HepG2 (cell line): ENCODE data around the gene TUFM. TPM values are rescaled to one million over a fixed set of nuclear protein-coding genes. Genes with fewer than 3 reads are reported as not detected.

Experiments used
- ATAC-seq: fragments of 200-7000 bp; cut with Tn5 transposase; 3 replicates; pipeline ENCODE4 v1.9.1; 2020; ENCODE audit warnings: mild to moderate bottlenecking, moderate library complexity
- BruUV-seq: library from RNA; stranded (reverse); fragments of 400-500 nt; replicated peaks from 2 replicates; lab custom pipeline; 2021; lab: Mats Ljungman, UMichigan
- CTCF ChIA-PET: fragments of 300-600 bp; formaldehyde crosslinking; extraction: SDS; loops from one replicate; lab custom pipeline; 2021; ENCODE audit warnings: low total read pairs, inconsistent platforms, low intra/inter-chr PET ratio; lab: Yijun Ruan, JAX
- POLR2A ChIA-PET: fragments of 350-600 bp; sonication (Branson Sonifier 250); formaldehyde crosslinking; loops from one replicate; lab custom pipeline; 2020; ENCODE audit warnings: antibody characterized with exemption, inconsistent platforms; lab: Yijun Ruan, JAX
- DNase-seq: peaks from one replicate; pipeline ENCODE4 v3.0.0-alpha.2; 2015; ENCODE audit warnings: low spot score
- FAIRE-seq: peaks from 3 replicates; lab custom pipeline; 2011; peaks lifted over from hg19 to GRCh38; lab: Jason Lieb, UNC
- H2AFZ ChIP-seq: one replicate; pipeline ENCODE4 v1.6.1; 2011; ENCODE audit warnings: low read length, inconsistent platforms
- H3K27ac ChIP-seq: fragments of 300-600 bp; 3 replicates; pipeline ENCODE4 v1.8.0; 2011; ENCODE audit warnings: mixed run types, mild to moderate bottlenecking, mixed read lengths, low read length, inconsistent platforms; ENCODE audit not compliant: insufficient read depth; ENCODE audit errors: extremely low read length
- H3K27me3 ChIP-seq, 2 experiments: fragments of 200-600 bp in 1 of 2; 2 replicates in 1 of 2; 3 replicates in 1 of 2; pipeline versions ENCODE4 v1.6.0 to v1.8.0; 2011; ENCODE audit warnings: low read length in 2 of 2, mild to moderate bottlenecking in 2 of 2, moderate library complexity in 2 of 2, inconsistent platforms in 1 of 2; ENCODE audit not compliant: insufficient read depth in 2 of 2, control insufficient read depth in 1 of 2
- H3K36me3 ChIP-seq, 2 experiments: fragments of 200-600 bp in 1 of 2; replicated peaks in 1 of 2; 2 replicates in 1 of 2; 3 replicates in 1 of 2; pipeline versions ENCODE4 v1.5.1 to v1.8.0; 2011; ENCODE audit warnings: low read length in 2 of 2, inconsistent platforms in 1 of 2; ENCODE audit not compliant: insufficient read depth in 2 of 2, control insufficient read depth in 1 of 2
- H3K4me1 ChIP-seq: 2 replicates; pipeline ENCODE4 v1.5.1; 2012; ENCODE audit warnings: low read length, inconsistent platforms; ENCODE audit not compliant: insufficient read depth
- H3K4me2 ChIP-seq: 2 replicates; pipeline ENCODE4 v1.6.0; 2011; ENCODE audit warnings: low read depth, low read length, inconsistent platforms
- H3K4me3 ChIP-seq, 3 experiments: fragments of 200-600 bp in 1 of 3; sonication (generic), shearing (Covaris generic) in 1 of 3; replicated peaks in 1 of 3; 2 replicates each; pipeline ENCODE4 v1.5.1; 2011 to 2016; ENCODE audit warnings: low read length in 3 of 3, inconsistent platforms in 2 of 3, low read depth in 2 of 3, mild to moderate bottlenecking in 2 of 3, control low read depth in 1 of 3, mixed read lengths in 1 of 3; ENCODE audit not compliant: insufficient read depth in 1 of 3
- H3K79me2 ChIP-seq: one replicate; pipeline ENCODE4 v1.6.1; 2011; ENCODE audit warnings: low read length, inconsistent platforms; ENCODE audit not compliant: insufficient read depth
- H3K9ac ChIP-seq: 2 replicates; pipeline ENCODE4 v1.6.0; 2011; ENCODE audit warnings: mild to moderate bottlenecking, low read depth, low read length, inconsistent platforms; ENCODE audit not compliant: insufficient read depth
- H3K9me3 ChIP-seq: 2 replicates; pipeline ENCODE4 v1.5.1; 2012; ENCODE audit warnings: mild to moderate bottlenecking, low read length
- H4K20me1 ChIP-seq: 2 replicates; pipeline ENCODE4 v1.6.0; 2011; ENCODE audit warnings: inconsistent platforms, mild to moderate bottlenecking, low read length, moderate library complexity; ENCODE audit not compliant: insufficient read depth
- FOXC1 ChIP-seq: sonication (generic); formaldehyde crosslinking; IDR thresholded peaks from 2 replicates; pipeline ENCODE4 v1.8.0; 2022; ENCODE audit warnings: mild to moderate bottlenecking, missing genetic modification reagents, borderline replicate concordance
- LCORL ChIP-seq, 2 experiments: fragments of 450-650 bp in 1 of 2; sonication (generic) in 1 of 2; formaldehyde crosslinking in 1 of 2; IDR thresholded peaks; 2 replicates each; pipeline versions ENCODE4 v1.5.0 to v1.6.1; 2017 to 2020; ENCODE audit warnings: antibody characterized with exemption in 1 of 2, missing genetic modification reagents in 1 of 2
- SMARCE1 ChIP-seq: fragments of 450-650 bp; IDR thresholded peaks from 2 replicates; pipeline ENCODE4 v1.6.1; 2017; ENCODE audit warnings: borderline replicate concordance
- ZBTB3 ChIP-seq: sonication (generic); formaldehyde crosslinking; IDR thresholded peaks from 2 replicates; pipeline ENCODE4 v1.4.0; 2020; ENCODE audit warnings: low read depth, mild to moderate bottlenecking, moderate library complexity, missing genetic modification reagents, borderline replicate concordance
- ZNF557 ChIP-seq: sonication (generic); formaldehyde crosslinking; IDR thresholded peaks from 2 replicates; pipeline ENCODE4 v1.4.0; 2020; ENCODE audit warnings: missing genetic modification reagents
- ZNF746 ChIP-seq: sonication (generic); formaldehyde crosslinking; IDR thresholded peaks from 2 replicates; pipeline ENCODE4 v1.8.0; 2022; ENCODE audit warnings: mild to moderate bottlenecking, missing genetic modification reagents
- ZNF773 ChIP-seq: sonication (generic); formaldehyde crosslinking; IDR thresholded peaks from 2 replicates; pipeline ENCODE4 v1.4.0; 2020; ENCODE audit warnings: missing genetic modification reagents, borderline replicate concordance
- ZSCAN9 ChIP-seq: IDR thresholded peaks from 2 replicates; pipeline ENCODE4 v1.6.1; 2016; ENCODE audit warnings: borderline replicate concordance
- WGBS: methylation state at CpG from one replicate; pipeline ENCODE4 v1.1.6; 2017; ENCODE audit warnings: low lambda C conversion rate; 5-methylcytosine and 5-hydroxymethylcytosine counted together
- in situ Hi-C: cut with HindIII; loops from 2 replicates; pipeline ENCODE4 v1.10.0; 2017; ENCODE audit warnings: low pct_unique_long_range_greater_than_20kb; ENCODE audit not compliant: extremely low pct_ligation_motif_present
- intact Hi-C: fragments of 100-400 bp; cut with micrococcal nuclease; formaldehyde crosslinking; loops from one replicate; pipeline ENCODE4 v1.10.0; 2022; ENCODE audit not compliant: unreplicated experiment
- polyA plus RNA-seq, 8 experiments: library from polyadenylated mRNA; depleted of rRNA in 3 of 8; stranded (reverse) in 7 of 8; unstranded in 1 of 8; fragments of >200 nt; fragmentation: Illumina TruSeq in 4 of 8; extraction: Trizol in 4 of 8; gene quantifications; 2 replicates each; pipeline versions ENCODE4 v1.2.1 to v1.2.3, GENCODE V29; 2011 to 2016; ENCODE audit warnings: low read depth in 4 of 8, missing spikeins in 1 of 8, mixed read lengths in 1 of 8; ENCODE audit not compliant: insufficient read depth in 1 of 8
- total RNA-seq, 5 experiments: library from RNA; depleted of rRNA; stranded (reverse); fragments of >200 nt; fragmentation: Illumina TruSeq; extraction: Trizol; gene quantifications; 2 replicates each; pipeline ENCODE4 v1.2.3, GENCODE V29; 2016; ENCODE audit warnings: low read depth in 1 of 5
- TF ChIP-seq, protein P1 (sequence below): sonication (generic); formaldehyde crosslinking; IDR thresholded peaks from 2 replicates; pipeline ENCODE4 v1.4.0; 2020; ENCODE audit warnings: missing genetic modification reagents, mild to moderate bottlenecking, borderline replicate concordance
- TF ChIP-seq, protein P2 (sequence below): sonication (generic); formaldehyde crosslinking; IDR thresholded peaks from 2 replicates; pipeline ENCODE4 v1.4.0; 2020; ENCODE audit warnings: missing genetic modification reagents, borderline replicate concordance
- TF ChIP-seq, protein P3 (sequence below): IDR thresholded peaks from 2 replicates; pipeline ENCODE4 v1.6.1; 2016; ENCODE audit warnings: low read depth, control low read depth
- TF ChIP-seq, protein P4 (sequence below): sonication (generic); formaldehyde crosslinking; IDR thresholded peaks from 2 replicates; pipeline ENCODE4 v1.8.0; 2022; ENCODE audit warnings: low read depth, missing genetic modification reagents

TUFM gene
- total and polyA plus RNA-seq, 2 of the 13 experiments (the other 11 are each of a cell fraction or from before 2014, with no cell fraction given), result 206 to 298 TPM

DNA sequence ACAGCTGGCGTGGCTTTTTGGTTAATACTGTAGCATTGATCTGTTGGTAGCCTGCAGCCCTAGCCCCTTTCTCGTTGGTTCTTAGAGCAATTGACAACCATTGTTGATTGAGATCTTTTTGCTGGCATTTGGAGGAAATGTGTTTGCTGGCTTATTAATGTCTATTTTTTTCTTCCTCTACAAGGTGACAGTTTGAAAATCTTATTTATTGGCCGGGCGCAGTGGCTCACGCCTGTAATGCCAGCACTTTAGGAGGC lies 21.5 kb downstream of the TUFM start:
- FAIRE-seq (no peak), ATAC-seq (no peak), DNase-seq (no peak)
- Histone ChIP-seq H3K4me3 (peak overlapping the region; percentile 77 to 99 (median 89)), H4K20me1 (peaks cover 34% of the 10 kb centered on the region), H3K4me2 (peak overlapping the region; percentile 91), H3K27me3 (no peaks in the 10 kb centered on the region; a peak in 1 of 5 replicates), H3K4me1 (peaks cover 51% of the 10 kb centered on the region), H3K27ac (peak overlapping the region; percentile 97), H3K79me2 (peaks cover 52% of the 10 kb centered on the region), H2AFZ (no peak overlapping the region), H3K9me3 (no peaks in the 10 kb centered on the region), H3K9ac (peak overlapping the region; percentile 99), H3K36me3 (peaks cover 24 to 45% of the 10 kb centered on the region in 2 experiments)
- ChIA-PET CTCF (no interaction called here), POLR2A (interaction anchor here (0.7 to 5.8 kb wide), 5 partner anchors 13 to 124 kb away, joined by 3 to 85 read pairs (median 51); partner anchors contain the start of genes SH2B1 and TUFM)
- WGBS, result 36% methylated on average over 5 of the region's 5 CpGs
- BruUV-seq, result TSS peak; percentile 65
- intact Hi-C loops, result loop anchor here (2.0 to 5.0 kb wide), 2 partner anchors 22 to 113 kb away; partner anchors contain the start of gene TUFM
- in situ Hi-C loops, result no loop called here
- TF ChIP-seq ZNF773 (no peak), SMARCE1 (no peak), ZBTB3 (CRISPR knock-in tag) (no peak), ZNF557 (CRISPR knock-in tag) (0 out of 2 replicates have a peak, but pooled peaks have one; percentile 0), ZSCAN9 (CRISPR knock-in tag) (no peak), LCORL (IDR thresholded peaks at IDR 0.05) (no peak), LCORL (CRISPR knock-in tag; IDR thresholded peaks at IDR 0.05) (no peak), ZNF746 (CRISPR knock-in tag) (no peak), FOXC1 (0 out of 2 replicates have a peak, but pooled peaks have one; percentile 11)
- TF ChIP-seq, protein P1, sequence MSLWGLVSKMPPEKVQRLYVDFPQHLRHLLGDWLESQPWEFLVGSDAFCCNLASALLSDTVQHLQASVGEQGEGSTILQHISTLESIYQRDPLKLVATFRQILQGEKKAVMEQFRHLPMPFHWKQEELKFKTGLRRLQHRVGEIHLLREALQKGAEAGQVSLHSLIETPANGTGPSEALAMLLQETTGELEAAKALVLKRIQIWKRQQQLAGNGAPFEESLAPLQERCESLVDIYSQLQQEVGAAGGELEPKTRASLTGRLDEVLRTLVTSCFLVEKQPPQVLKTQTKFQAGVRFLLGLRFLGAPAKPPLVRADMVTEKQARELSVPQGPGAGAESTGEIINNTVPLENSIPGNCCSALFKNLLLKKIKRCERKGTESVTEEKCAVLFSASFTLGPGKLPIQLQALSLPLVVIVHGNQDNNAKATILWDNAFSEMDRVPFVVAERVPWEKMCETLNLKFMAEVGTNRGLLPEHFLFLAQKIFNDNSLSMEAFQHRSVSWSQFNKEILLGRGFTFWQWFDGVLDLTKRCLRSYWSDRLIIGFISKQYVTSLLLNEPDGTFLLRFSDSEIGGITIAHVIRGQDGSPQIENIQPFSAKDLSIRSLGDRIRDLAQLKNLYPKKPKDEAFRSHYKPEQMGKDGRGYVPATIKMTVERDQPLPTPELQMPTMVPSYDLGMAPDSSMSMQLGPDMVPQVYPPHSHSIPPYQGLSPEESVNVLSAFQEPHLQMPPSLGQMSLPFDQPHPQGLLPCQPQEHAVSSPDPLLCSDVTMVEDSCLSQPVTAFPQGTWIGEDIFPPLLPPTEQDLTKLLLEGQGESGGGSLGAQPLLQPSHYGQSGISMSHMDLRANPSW, result no peak
- TF ChIP-seq, protein P2, sequence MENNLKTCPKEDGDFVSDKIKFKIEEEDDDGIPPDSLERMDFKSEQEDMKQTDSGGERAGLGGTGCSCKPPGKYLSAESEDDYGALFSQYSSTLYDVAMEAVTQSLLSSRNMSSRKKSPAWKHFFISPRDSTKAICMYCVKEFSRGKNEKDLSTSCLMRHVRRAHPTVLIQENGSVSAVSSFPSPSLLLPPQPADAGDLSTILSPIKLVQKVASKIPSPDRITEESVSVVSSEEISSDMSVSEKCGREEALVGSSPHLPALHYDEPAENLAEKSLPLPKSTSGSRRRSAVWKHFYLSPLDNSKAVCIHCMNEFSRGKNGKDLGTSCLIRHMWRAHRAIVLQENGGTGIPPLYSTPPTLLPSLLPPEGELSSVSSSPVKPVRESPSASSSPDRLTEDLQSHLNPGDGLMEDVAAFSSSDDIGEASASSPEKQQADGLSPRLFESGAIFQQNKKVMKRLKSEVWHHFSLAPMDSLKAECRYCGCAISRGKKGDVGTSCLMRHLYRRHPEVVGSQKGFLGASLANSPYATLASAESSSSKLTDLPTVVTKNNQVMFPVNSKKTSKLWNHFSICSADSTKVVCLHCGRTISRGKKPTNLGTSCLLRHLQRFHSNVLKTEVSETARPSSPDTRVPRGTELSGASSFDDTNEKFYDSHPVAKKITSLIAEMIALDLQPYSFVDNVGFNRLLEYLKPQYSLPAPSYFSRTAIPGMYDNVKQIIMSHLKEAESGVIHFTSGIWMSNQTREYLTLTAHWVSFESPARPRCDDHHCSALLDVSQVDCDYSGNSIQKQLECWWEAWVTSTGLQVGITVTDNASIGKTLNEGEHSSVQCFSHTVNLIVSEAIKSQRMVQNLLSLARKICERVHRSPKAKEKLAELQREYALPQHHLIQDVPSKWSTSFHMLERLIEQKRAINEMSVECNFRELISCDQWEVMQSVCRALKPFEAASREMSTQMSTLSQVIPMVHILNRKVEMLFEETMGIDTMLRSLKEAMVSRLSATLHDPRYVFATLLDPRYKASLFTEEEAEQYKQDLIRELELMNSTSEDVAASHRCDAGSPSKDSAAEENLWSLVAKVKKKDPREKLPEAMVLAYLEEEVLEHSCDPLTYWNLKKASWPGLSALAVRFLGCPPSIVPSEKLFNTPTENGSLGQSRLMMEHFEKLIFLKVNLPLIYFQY (CRISPR knock-in tag), result no peak
- TF ChIP-seq, protein P3, sequence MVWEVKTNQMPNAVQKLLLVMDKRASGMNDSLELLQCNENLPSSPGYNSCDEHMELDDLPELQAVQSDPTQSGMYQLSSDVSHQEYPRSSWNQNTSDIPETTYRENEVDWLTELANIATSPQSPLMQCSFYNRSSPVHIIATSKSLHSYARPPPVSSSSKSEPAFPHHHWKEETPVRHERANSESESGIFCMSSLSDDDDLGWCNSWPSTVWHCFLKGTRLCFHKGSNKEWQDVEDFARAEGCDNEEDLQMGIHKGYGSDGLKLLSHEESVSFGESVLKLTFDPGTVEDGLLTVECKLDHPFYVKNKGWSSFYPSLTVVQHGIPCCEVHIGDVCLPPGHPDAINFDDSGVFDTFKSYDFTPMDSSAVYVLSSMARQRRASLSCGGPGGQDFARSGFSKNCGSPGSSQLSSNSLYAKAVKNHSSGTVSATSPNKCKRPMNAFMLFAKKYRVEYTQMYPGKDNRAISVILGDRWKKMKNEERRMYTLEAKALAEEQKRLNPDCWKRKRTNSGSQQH (CRISPR knock-in tag), result peak; percentile 2; the same call in 1 of the 2 replicates
- TF ChIP-seq, protein P4, sequence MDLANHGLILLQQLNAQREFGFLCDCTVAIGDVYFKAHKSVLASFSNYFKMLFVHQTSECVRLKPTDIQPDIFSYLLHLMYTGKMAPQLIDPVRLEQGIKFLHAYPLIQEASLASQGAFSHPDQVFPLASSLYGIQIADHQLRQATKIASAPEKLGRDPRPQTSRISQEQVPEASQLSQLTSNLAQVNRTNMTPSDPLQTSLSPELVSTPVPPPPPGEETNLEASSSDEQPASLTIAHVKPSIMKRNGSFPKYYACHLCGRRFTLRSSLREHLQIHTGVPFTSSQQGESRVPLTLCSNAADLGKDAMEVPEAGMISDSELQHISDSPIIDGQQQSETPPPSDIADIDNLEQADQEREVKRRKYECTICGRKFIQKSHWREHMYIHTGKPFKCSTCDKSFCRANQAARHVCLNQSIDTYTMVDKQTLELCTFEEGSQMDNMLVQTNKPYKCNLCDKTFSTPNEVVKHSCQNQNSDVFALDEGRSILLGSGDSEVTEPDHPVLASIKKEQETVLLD (CRISPR knock-in tag), result no peak
